K562 (cell line): ENCODE data around the gene ACAP3. TPM values are rescaled to one million over a fixed set of nuclear protein-coding genes. Genes with fewer than 3 reads are reported as not detected.

Experiments
- ATAC-seq: fragments of 200-7000 bp; cut with Tn5 transposase; 3 replicates; pipeline ENCODE4 v1.9.1; 2020; ENCODE audit warnings: moderate library complexity
- BruUV-seq: library from RNA; stranded (reverse); fragments of 400-500 nt; replicated peaks from 2 replicates; lab custom pipeline; 2021; lab: Mats Ljungman, UMichigan
- CTCF ChIA-PET: fragments of 300-600 bp; formaldehyde crosslinking; extraction: SDS; loops from one replicate; lab custom pipeline; 2021; ENCODE audit warnings: low intra/inter-chr PET ratio; lab: Yijun Ruan, JAX
- POLR2A ChIA-PET: fragments of 300-600, 350-650 bp; sonication (Branson Sonifier 250); formaldehyde crosslinking; extraction: SDS; loops from one replicate; lab custom pipeline; 2021; ENCODE audit warnings: antibody characterized with exemption, inconsistent platforms; lab: Yijun Ruan, JAX
- DNase-seq, 4 experiments: peaks; one replicate each; pipeline versions ENCODE4 v3.0.0 to v3.0.0-alpha.2; 2011 to 2018; ENCODE audit warnings: low spot score in 3 of 4, mixed read lengths in 3 of 4; ENCODE audit errors: extremely low read depth in 1 of 4
- FAIRE-seq: peaks from 2 replicates; lab custom pipeline; 2011; peaks lifted over from hg19 to GRCh38; lab: Jason Lieb, UNC
- H2AFZ ChIP-seq: 2 replicates; pipeline ENCODE4 v1.6.0; 2011; ENCODE audit warnings: low read depth, low read length, control low read depth, inconsistent platforms
- H3K27ac ChIP-seq: fragments of 200-600 bp; 3 replicates; pipeline ENCODE4 v1.8.0; 2011; ENCODE audit warnings: low read depth, mild to moderate bottlenecking, control low read depth, inconsistent platforms, low read length, moderate library complexity, mixed read lengths; ENCODE audit errors: extremely low read depth
- H3K27me3 ChIP-seq, 2 experiments: fragments of 300-600 bp in 1 of 2; 2 replicates in 1 of 2; 3 replicates in 1 of 2; pipeline versions ENCODE4 v1.6.0 to v1.8.0; 2011; ENCODE audit warnings: inconsistent platforms in 2 of 2, low read length in 2 of 2, mild to moderate bottlenecking in 1 of 2, mixed read lengths in 1 of 2, moderate library complexity in 1 of 2; ENCODE audit not compliant: control insufficient read depth in 2 of 2, insufficient read depth in 2 of 2
- H3K36me3 ChIP-seq: fragments of 300-600 bp; 3 replicates; pipeline ENCODE4 v1.8.0; 2011; ENCODE audit warnings: mild to moderate bottlenecking, low read length, inconsistent platforms; ENCODE audit not compliant: control insufficient read depth, insufficient read depth
- H3K4me1 ChIP-seq, 2 experiments: fragments of 200-600 bp in 1 of 2; replicated peaks in 1 of 2; 2 replicates in 1 of 2; 3 replicates in 1 of 2; pipeline versions ENCODE4 v1.5.1 to v1.8.0; 2011; ENCODE audit warnings: inconsistent platforms in 2 of 2, low read length in 2 of 2, mild to moderate bottlenecking in 1 of 2, mixed read lengths in 1 of 2, moderate library complexity in 1 of 2; ENCODE audit not compliant: control insufficient read depth in 2 of 2, insufficient read depth in 2 of 2
- H3K4me2 ChIP-seq: 2 replicates; pipeline ENCODE4 v1.6.1; 2011; ENCODE audit warnings: low read length, control low read depth, inconsistent platforms, mixed read lengths; ENCODE audit not compliant: insufficient read depth
- H3K4me3 ChIP-seq: fragments of 200-600 bp; sonication (generic), shearing (Covaris generic); 2 replicates; pipeline ENCODE4 v1.5.1; 2016; ENCODE audit warnings: control low read depth, inconsistent platforms
- H3K79me2 ChIP-seq: fragments of 200-600 bp; 3 replicates; pipeline ENCODE4 v1.8.0; 2011; ENCODE audit warnings: low read length, inconsistent platforms; ENCODE audit not compliant: control insufficient read depth, insufficient read depth
- H3K9ac ChIP-seq, 2 experiments: 2 replicates each; pipeline versions ENCODE4 v1.6.0 to v1.6.1; 2011; ENCODE audit warnings: low read depth in 2 of 2, low read length in 2 of 2, control low read depth in 1 of 2, inconsistent platforms in 1 of 2, mild to moderate bottlenecking in 1 of 2, mixed read lengths in 1 of 2; ENCODE audit not compliant: insufficient read depth in 1 of 2
- H3K9me1 ChIP-seq: one replicate; pipeline ENCODE4 v1.6.0; 2011; ENCODE audit warnings: inconsistent platforms, mild to moderate bottlenecking, low read length, moderate library complexity; ENCODE audit not compliant: control insufficient read depth, insufficient read depth
- H3K9me3 ChIP-seq: replicated peaks from 2 replicates; pipeline ENCODE4 v1.5.1; 2011; ENCODE audit warnings: low read depth, low read length, inconsistent platforms; ENCODE audit not compliant: control insufficient read depth, insufficient read depth
- H4K20me1 ChIP-seq: replicated peaks from 2 replicates; pipeline ENCODE4 v1.6.1; 2011; ENCODE audit warnings: low read length, inconsistent platforms, mixed read lengths; ENCODE audit not compliant: control insufficient read depth, insufficient read depth
- AFF1 ChIP-seq, 2 experiments: fragments of 450-650 bp; IDR thresholded peaks; 2 replicates each; pipeline ENCODE4 v1.6.1; 2018; ENCODE audit warnings: mild to moderate bottlenecking in 2 of 2, low read depth in 1 of 2; ENCODE audit not compliant: partially characterized antibody in 2 of 2
- CTBP1 ChIP-seq: fragments of 450-650 bp; IDR thresholded peaks from 2 replicates; pipeline ENCODE4 v1.6.1; 2016; ENCODE audit warnings: borderline replicate concordance
- FOXP1 ChIP-seq: sonication (generic); formaldehyde crosslinking; IDR thresholded peaks from 2 replicates; pipeline ENCODE4 v1.8.0; 2022; ENCODE audit warnings: mild to moderate bottlenecking, missing genetic modification reagents
- GATA2 ChIP-seq: sonication (generic); formaldehyde crosslinking; IDR thresholded peaks from 2 replicates; pipeline ENCODE4 v1.4.0; 2020; ENCODE audit warnings: mild to moderate bottlenecking, missing genetic modification reagents
- PHF8 ChIP-seq: fragments of 200-600 bp; sonication (generic); IDR thresholded peaks from 2 replicates; pipeline ENCODE4 v1.6.1; 2012; ENCODE audit warnings: mixed run types, mild to moderate bottlenecking, inconsistent platforms, low read length, moderate library complexity, borderline replicate concordance
- POLR2AphosphoS5 ChIP-seq: IDR thresholded peaks from 2 replicates; pipeline ENCODE4 v1.6.1; 2011; ENCODE audit warnings: mild to moderate bottlenecking, low read depth, low read length, moderate library complexity; ENCODE audit not compliant: control insufficient read depth, insufficient read depth
- RBM34 ChIP-seq: fragments of 200-400 bp; formaldehyde crosslinking; IDR thresholded peaks from 2 replicates; pipeline ENCODE4 v1.6.1; 2018; ENCODE audit warnings: low read length, borderline replicate concordance; ENCODE audit not compliant: insufficient read depth
- SMAD1 ChIP-seq: fragments of 150-350 bp; IDR thresholded peaks from 2 replicates; pipeline ENCODE4 v1.6.1; 2014; ENCODE audit warnings: low read length, low read depth; ENCODE audit not compliant: partially characterized antibody
- ZBTB2 ChIP-seq: fragments of 450-650 bp; IDR thresholded peaks from 2 replicates; pipeline ENCODE4 v1.6.1; 2016; ENCODE audit warnings: antibody characterized with exemption
- ZNF511 ChIP-seq: sonication (generic); formaldehyde crosslinking; IDR thresholded peaks from 2 replicates; pipeline ENCODE4 v1.8.0; 2022; ENCODE audit warnings: mild to moderate bottlenecking, missing genetic modification reagents
- WGBS: fragments of 100-300 bp; shearing (Covaris generic); methylation state at CpG from one replicate; pipeline ENCODE4 v1.1.6; 2016; ENCODE audit warnings: low coverage, mixed read lengths; ENCODE audit not compliant: insufficient coverage; ENCODE audit errors: missing lambda C conversion rate; 5-methylcytosine and 5-hydroxymethylcytosine counted together
- in situ Hi-C: fragments of 300-500 bp; cut with MboI; formaldehyde crosslinking; loops from 4 replicates; pipeline ENCODE4 v1.15.0; 2018; ENCODE audit warnings: inconsistent platforms, mixed read lengths
- intact Hi-C: fragments of 100-400 bp; cut with micrococcal nuclease; formaldehyde crosslinking; loops from 2 replicates; pipeline ENCODE4 v1.14.2; 2022
- polyA plus RNA-seq, 8 experiments: library from polyadenylated mRNA; depleted of rRNA in 4 of 8; stranded (reverse) in 5 of 8; unstranded in 3 of 8; fragments of >200 nt; fragmentation: Nextera tagmentation in 2 of 8; fragmentation: Illumina TruSeq in 1 of 8; extraction: Ambion mirVana in 2 of 8; extraction: Trizol in 1 of 8; gene quantifications; 2 replicates each; pipeline versions ENCODE4 v1.2.1 to v1.2.3, GENCODE V29; 2011 to 2014; ENCODE audit warnings: inconsistent platforms in 1 of 8, missing spikeins in 1 of 8
- total RNA-seq, 7 experiments: library from RNA; depleted of rRNA in 6 of 7; stranded (reverse); fragments of >200 nt in 6 of 7; fragmentation: Illumina TruSeq in 2 of 7; extraction: Trizol in 2 of 7; gene quantifications; 2 replicates each; pipeline versions ENCODE4 v1.2.1 to v1.2.3, GENCODE V29; 2011 to 2021; ENCODE audit warnings: low replicate concordance in 1 of 7

Gene ACAP3
- total and polyA plus RNA-seq, 9 of the 15 experiments (the other 6 are each of a cell fraction or from before 2014, with no cell fraction given), result 0.01 to 49.0 (median 12.0) TPM

DNA sequence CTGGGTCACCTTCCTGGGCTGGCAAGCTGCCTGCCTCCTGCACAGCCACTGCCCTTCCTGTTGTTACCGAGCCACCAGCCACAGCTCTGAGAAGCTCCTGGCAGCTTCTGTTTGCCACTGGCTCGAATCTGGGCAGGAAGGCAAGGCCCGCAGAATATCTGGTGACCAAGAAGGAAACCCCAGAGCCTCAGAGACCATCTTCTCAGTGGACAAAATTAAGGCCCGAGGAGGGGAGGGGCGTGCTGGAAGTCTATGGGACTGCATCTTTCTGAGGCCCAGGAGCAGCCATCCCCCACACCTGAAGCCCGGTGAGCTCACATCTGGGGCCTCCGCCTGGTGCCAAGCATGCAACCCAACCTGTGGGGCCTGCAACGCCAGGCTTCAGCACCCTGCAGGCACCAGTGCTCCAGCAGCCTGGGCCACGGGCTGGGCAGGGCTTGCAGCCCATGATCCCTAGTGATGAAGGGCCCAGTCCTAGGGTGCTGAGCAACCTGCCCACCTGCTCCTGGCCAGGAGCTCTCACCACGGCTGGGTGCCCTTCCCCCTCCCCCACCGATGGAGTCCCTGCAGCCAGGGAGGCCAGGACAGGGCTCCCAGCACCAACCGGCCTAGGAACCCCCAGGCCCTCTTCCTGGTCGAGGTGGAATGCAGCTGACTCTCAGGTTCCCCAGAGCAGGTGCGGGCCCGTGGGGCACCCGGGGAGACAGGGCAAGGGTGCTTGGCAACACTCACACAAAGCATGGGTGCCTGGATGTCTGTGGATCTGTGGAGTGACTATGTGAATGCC, 17.8 kb upstream of the ACAP3 start (continued):
- TF ChIP-seq AFF1 (IDR thresholded peaks at IDR 0.05; ENCODE audit: low read depth in 1 of 2, partially characterized antibody in 2 of 2) (no peak), FOXP1 (0 out of 2 replicates have a peak, but pooled peaks have one; percentile 62)

DNA sequence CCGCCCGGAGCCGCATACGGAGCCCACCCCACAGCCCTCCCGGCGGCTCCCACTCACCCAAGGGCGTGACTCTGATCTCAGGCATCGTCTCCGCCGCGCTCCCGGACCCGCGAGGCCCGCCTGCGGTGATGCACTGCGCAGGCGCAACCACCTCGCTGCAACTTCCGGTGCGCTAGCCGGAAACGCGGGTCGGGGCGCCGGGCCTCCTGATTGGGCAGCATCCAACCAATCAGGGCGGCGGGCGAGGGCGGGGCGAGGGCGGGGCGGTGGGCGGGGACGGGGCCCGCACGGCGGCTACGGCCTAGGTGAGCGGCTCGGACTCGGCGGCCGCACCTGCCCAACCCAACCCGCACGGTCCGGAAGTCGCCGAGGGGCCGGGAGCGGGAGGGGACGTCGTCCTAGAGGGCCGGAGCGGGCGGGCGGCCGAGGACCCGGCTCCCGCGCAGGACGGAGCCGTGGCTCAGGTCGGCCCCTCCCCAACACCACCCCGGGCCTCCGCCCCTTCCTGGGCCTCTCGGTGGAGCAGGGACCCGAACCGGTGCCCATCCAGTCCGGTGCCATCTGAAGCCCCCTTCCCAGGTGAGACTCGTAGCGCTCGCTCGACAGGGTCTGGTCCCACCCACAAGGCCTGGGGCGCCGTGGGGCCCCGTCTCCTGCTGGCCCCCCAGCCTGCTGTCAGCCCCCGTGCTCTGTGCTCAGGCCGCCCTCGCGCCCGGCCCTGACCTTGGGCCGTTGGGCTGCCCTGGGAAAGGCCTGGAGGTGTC, 17.0 kb upstream of the ACAP3 start, which contains the start of the genes CPTP and INTS11:
TSS of gene CPTP (plus strand) at position 279 of the 764 bp plus-strand sequence. CDS start 2,109 bp downstream, outside the sequence.
TSS of gene INTS11 (minus strand) at position 137 of the 764 bp plus-strand sequence. CDS start at position 85, 52 bp downstream.
- ATAC-seq (peak; percentile 92), FAIRE-seq (peak; percentile 90), DNase-seq (peak; percentile 97 to 99 (median 98))
- 2% methylated on average over 55 of the region's 84 CpGs for WGBS
- Histone ChIP-seq H3K27me3 (no peaks in the 10 kb centered on the region), H3K4me3 (peak within 1 kb of the TSS; percentile 99), H4K20me1 (peaks cover 13% of the 10 kb centered on the region; the same call in 1 of the 2 replicates), H3K9ac (peak within 1 kb of the TSS; percentile 93 to 99), H3K9me1 (peaks cover 8% of the 10 kb centered on the region), H3K4me2 (peak within 1 kb of the TSS; percentile 85), H2AFZ (peak within 1 kb of the TSS; percentile 86), H3K27ac (peak within 1 kb of the TSS; percentile 89), H3K36me3 (peaks cover 48% of the 10 kb centered on the region; the same call in 1 of the 3 replicates), H3K9me3 (peaks cover 1% of the 10 kb centered on the region; the same call in 1 of the 2 replicates), H3K79me2 (peaks cover 63% of the 10 kb centered on the region), H3K4me1 (peaks cover 16 to 90% of the 10 kb centered on the region in 2 experiments)
- CTCF ChIA-PET, result no interaction called here
- no TSS peak for BruUV-seq
- in situ Hi-C loops, result no loop called here
- intact Hi-C loops, result loop anchor here (2.0 to 5.0 kb wide), 2 partner anchors 16 to 53 kb away; partner anchors contain the start of genes AURKAIP1 and PUSL1
- POLR2A ChIA-PET, result interaction anchor here (0.6 to 2.1 kb wide), 5 partner anchors 10 to 244 kb away, joined by 3 to 6 read pairs (median 5); no protein-coding TSS in a partner anchor
- TF ChIP-seq PHF8 (peak; percentile 89; the same call in 1 of the 2 replicates), GATA2 (CRISPR knock-in tag) (no peak), POLR2AphosphoS5 (peak; percentile 67), ZNF511 (CRISPR knock-in tag) (0 out of 2 replicates have a peak, but pooled peaks have one; percentile 14), RBM34 (0 out of 2 replicates have a peak, but pooled peaks have one; percentile 5), SMAD1 (peak; percentile 52), CTBP1 (peak; percentile 11; the same call in 1 of the 2 replicates), ZBTB2 (peak; percentile 89)
